SK-N-SH (cell line): ENCODE measurements around the gene DUS2. TPM values are rescaled to one million over a fixed set of nuclear protein-coding genes. Genes with fewer than 3 reads are reported as not detected.

ENCODE experiments used
- CTCF ChIA-PET: fragments of 300-600, 350-600 bp; formaldehyde crosslinking; extraction: SDS; loops from one replicate; lab custom pipeline; 2021; lab: Yijun Ruan, JAX
- POLR2A ChIA-PET: fragments of 350-600 bp; sonication (Branson Sonifier 250); formaldehyde crosslinking; extraction: SDS; loops from one replicate; lab custom pipeline; 2020; ENCODE audit warnings: antibody characterized with exemption, inconsistent platforms; lab: Yijun Ruan, JAX
- DNase-seq: peaks from one replicate; pipeline ENCODE4 v3.0.0; 2012
- H2AFZ ChIP-seq: fragments of 200-600 bp; sonication (generic); 2 replicates; pipeline ENCODE4 v1.8.1; 2016; ENCODE audit warnings: antibody characterized with exemption, mild to moderate bottlenecking, low read depth
- H3F3A ChIP-seq: fragments of 200-600 bp; sonication (generic); replicated peaks from 2 replicates; pipeline ENCODE3; 2016; ENCODE audit warnings: antibody characterized with exemption, mild to moderate bottlenecking; ENCODE audit not compliant: insufficient read depth
- H3K27ac ChIP-seq, 2 experiments: fragments of 200-500 bp in 1 of 2; fragments of 200-600 bp in 1 of 2; sonication (Bioruptor generic) in 1 of 2; sonication (generic), shearing (Covaris generic) in 1 of 2; 2 replicates each; pipeline versions ENCODE4 v1.5.1 to v1.6.1; 2014 to 2016; ENCODE audit warnings: low read depth in 2 of 2, inconsistent platforms in 1 of 2, low read length in 1 of 2, mild to moderate bottlenecking in 1 of 2, mixed read lengths in 1 of 2
- H3K27me3 ChIP-seq: fragments of 200-600 bp; sonication (generic), shearing (Covaris generic); 2 replicates; pipeline ENCODE4 v1.6.1; 2016; ENCODE audit warnings: mixed run types; ENCODE audit not compliant: insufficient read depth
- H3K36me3 ChIP-seq, 2 experiments: fragments of 200-500 bp in 1 of 2; fragments of 200-600 bp in 1 of 2; sonication (Bioruptor generic) in 1 of 2; sonication (generic) in 1 of 2; replicated peaks in 1 of 2; 2 replicates each; pipeline versions ENCODE3 to v1.5.1; 2014 to 2016; ENCODE audit warnings: low read length in 1 of 2, mild to moderate bottlenecking in 1 of 2; ENCODE audit not compliant: insufficient read depth in 2 of 2, control insufficient read depth in 1 of 2
- H3K4me1 ChIP-seq, 2 experiments: fragments of 200-500 bp in 1 of 2; fragments of 200-600 bp in 1 of 2; sonication (Bioruptor generic) in 1 of 2; sonication (generic), shearing (Covaris generic) in 1 of 2; 2 replicates each; pipeline versions ENCODE4 v1.5.1 to v1.6.1; 2014 to 2016; ENCODE audit warnings: low read depth in 1 of 2, low read length in 1 of 2, mixed run types in 1 of 2; ENCODE audit not compliant: insufficient read depth in 2 of 2, control insufficient read depth in 1 of 2
- H3K4me2 ChIP-seq: fragments of 200-600 bp; sonication (generic), shearing (Covaris generic); 2 replicates; pipeline ENCODE4 v1.6.1; 2017; ENCODE audit warnings: mixed run types
- H3K4me3 ChIP-seq, 2 experiments: fragments of 200-500 bp in 1 of 2; fragments of 200-600 bp in 1 of 2; sonication (Bioruptor generic) in 1 of 2; sonication (generic), shearing (Covaris generic) in 1 of 2; 2 replicates each; pipeline versions ENCODE4 v1.5.1 to v1.8.1; 2014 to 2016; ENCODE audit warnings: low read depth in 2 of 2, inconsistent platforms in 1 of 2, low read length in 1 of 2, mild to moderate bottlenecking in 1 of 2, mixed read lengths in 1 of 2, moderate library complexity in 1 of 2
- H3K79me2 ChIP-seq: fragments of 200-600 bp; sonication (generic); 2 replicates; pipeline ENCODE4 v1.8.1; 2017; ENCODE audit warnings: mild to moderate bottlenecking; ENCODE audit not compliant: insufficient read depth
- H3K9ac ChIP-seq: fragments of 200-600 bp; sonication (generic); 2 replicates; pipeline ENCODE4 v1.6.1; 2017; ENCODE audit warnings: mixed run types
- H3K9me2 ChIP-seq: fragments of 200-600 bp; sonication (generic); 2 replicates; pipeline ENCODE4 v1.6.1; 2017; ENCODE audit warnings: mixed run types
- H3K9me3 ChIP-seq: fragments of 200-600 bp; sonication (generic); 2 replicates; pipeline ENCODE4 v1.6.1; 2017; ENCODE audit warnings: mixed run types, mild to moderate bottlenecking, moderate library complexity
- H4K20me1 ChIP-seq: fragments of 200-600 bp; sonication (generic); 2 replicates; pipeline ENCODE4 v1.6.1; 2017; ENCODE audit warnings: mild to moderate bottlenecking, mixed run types; ENCODE audit not compliant: insufficient read depth
- CHD2 ChIP-seq: fragments of 150-350 bp; IDR thresholded peaks from 2 replicates; pipeline ENCODE4 v1.6.1; 2018; ENCODE audit warnings: low read length; ENCODE audit not compliant: partially characterized antibody
- FOXM1 ChIP-seq: IDR thresholded peaks from 2 replicates; pipeline ENCODE4 v1.4.0; 2012; ENCODE audit warnings: low read depth, mild to moderate bottlenecking
- GABPA ChIP-seq: IDR thresholded peaks from 2 replicates; pipeline ENCODE4 v1.4.0; 2012; ENCODE audit warnings: low read depth, mild to moderate bottlenecking
- GATA2 ChIP-seq: sonication (generic); formaldehyde crosslinking; IDR thresholded peaks from 2 replicates; pipeline ENCODE4 v1.5.0; 2020; ENCODE audit warnings: mild to moderate bottlenecking, missing genetic modification reagents
- IRF3 ChIP-seq: fragments of 150-350 bp; IDR thresholded peaks from 2 replicates; pipeline ENCODE4 v1.6.1; 2016; ENCODE audit warnings: mild to moderate bottlenecking, low read depth, low read length
- JUND ChIP-seq: IDR thresholded peaks from 2 replicates; pipeline ENCODE4 v1.4.0; 2012
- MAX ChIP-seq: IDR thresholded peaks from 2 replicates; pipeline ENCODE4 v1.4.0; 2012; ENCODE audit warnings: low read depth
- MXI1 ChIP-seq: IDR thresholded peaks from 2 replicates; pipeline ENCODE4 v1.6.1; 2012; ENCODE audit warnings: mild to moderate bottlenecking, low read depth, low read length, improper control_type of control experiment
- NFIC ChIP-seq: IDR thresholded peaks from 2 replicates; pipeline ENCODE4 v1.4.0; 2012; ENCODE audit warnings: borderline replicate concordance
- PBX3 ChIP-seq: IDR thresholded peaks from 2 replicates; pipeline ENCODE4; 2012
- SIN3A ChIP-seq: IDR thresholded peaks from 2 replicates; pipeline ENCODE4 v1.6.1; 2012; ENCODE audit warnings: low read depth, mild to moderate bottlenecking, low read length, moderate library complexity, borderline replicate concordance
- SMC3 ChIP-seq: IDR thresholded peaks from 2 replicates; pipeline ENCODE4 v1.6.1; 2012; ENCODE audit warnings: low read depth, low read length, improper control_type of control experiment
- TEAD4 ChIP-seq: IDR thresholded peaks from 2 replicates; pipeline ENCODE4 v1.4.0; 2012; ENCODE audit warnings: mild to moderate bottlenecking, borderline replicate concordance; ENCODE audit not compliant: insufficient read depth
- USF1 ChIP-seq: IDR thresholded peaks from 2 replicates; pipeline ENCODE4 v1.4.0; 2012; ENCODE audit warnings: low read depth, borderline replicate concordance
- USF2 ChIP-seq: fragments of 150-350 bp; IDR thresholded peaks from 2 replicates; pipeline ENCODE4 v1.6.1; 2017; ENCODE audit warnings: antibody characterized with exemption, low read length, low read depth, borderline replicate concordance
- YY1 ChIP-seq: IDR thresholded peaks from 2 replicates; pipeline ENCODE4 v1.4.0; 2012; ENCODE audit warnings: low read depth, mild to moderate bottlenecking
- WGBS: methylation state at CpG from one replicate; pipeline ENCODE4 v1.1.6; 2017; ENCODE audit warnings: low lambda C conversion rate; 5-methylcytosine and 5-hydroxymethylcytosine counted together
- polyA plus RNA-seq, 3 experiments: library from polyadenylated mRNA; depleted of rRNA; stranded (reverse); fragments of >200 nt; gene quantifications; 2 replicates each; pipeline ENCODE4 v1.2.3, GENCODE V29; 2012

The DUS2 gene
- polyA plus RNA-seq, 1 of the 3 experiments (the other 2 are of a cell fraction) = 16.1 TPM

- peaks cover 3% of the 10 kb centered on the region; the same call in 1 of the 2 replicates for H3K79me2 ChIP-seq
- H3K4me3 ChIP-seq = no peak overlapping the region
- H3F3A ChIP-seq = peaks cover 3% of the 10 kb centered on the region
- H3K9ac ChIP-seq = no peak overlapping the region
- 98% methylated on average over 2 of the region's 2 CpGs for WGBS
- H3K36me3 ChIP-seq = peaks cover 0 to 3% of the 10 kb centered on the region in 2 experiments
- no peak for DNase-seq
- CTCF ChIA-PET = interaction anchor here (1.7 to 2.1 kb wide), 2 partner anchors 8 to 32 kb away, joined by 4 to 7 read pairs; no protein-coding TSS in a partner anchor
- H3K9me2 ChIP-seq = no peaks in the 10 kb centered on the region
- no peaks in the 10 kb centered on the region for H3K27me3 ChIP-seq
- no peaks in the 10 kb centered on the region for H4K20me1 ChIP-seq
- no peak overlapping the region for H3K4me2 ChIP-seq
- H3K9me3 ChIP-seq = no peaks in the 10 kb centered on the region
- TF ChIP-seq SIN3A (no peak), YY1 (no peak)
- H3K27ac ChIP-seq = no peak overlapping the region
- H3K4me1 ChIP-seq = no peaks in the 10 kb centered on the region
- no peak overlapping the region for H2AFZ ChIP-seq
- POLR2A ChIA-PET = no interaction called here
These were observed 10.0 kb downstream of the DUS2 start for GRCh38 chr16:68033101-68033500.

- H3K9me2 ChIP-seq = no peaks in the 10 kb centered on the region
- no peaks in the 10 kb centered on the region for H3K27me3 ChIP-seq
- H3K9me3 ChIP-seq = no peaks in the 10 kb centered on the region
- H3K4me1 ChIP-seq = no peaks in the 10 kb centered on the region
- TF ChIP-seq USF1 (no peak), CHD2 (no peak), USF2 (no peak), TEAD4 (no peak), SMC3 (no peak), IRF3 (no peak), MXI1 (no peak), PBX3 (no peak), SIN3A (no peak), FOXM1 (no peak), GATA2 (CRISPR knock-in tag) (no peak), MAX (no peak), JUND (no peak), GABPA (no peak), NFIC (no peak)
- no peak overlapping the region for H3K9ac ChIP-seq
- H3K4me3 ChIP-seq = no peak overlapping the region
- WGBS = 95% methylated on average over 2 of the region's 2 CpGs
- no peaks in the 10 kb centered on the region for H4K20me1 ChIP-seq
- H3K79me2 ChIP-seq = no peaks in the 10 kb centered on the region
- peaks cover 0 to 3% of the 10 kb centered on the region in 2 experiments for H3K36me3 ChIP-seq
- CTCF ChIA-PET = interaction anchor here (0.7 to 1.2 kb wide), 2 partner anchors 40 to 514 kb away, joined by 3 to 4 read pairs; no protein-coding TSS in a partner anchor
- DNase-seq = no peak
- H3K4me2 ChIP-seq = no peak overlapping the region
- POLR2A ChIA-PET = no interaction called here
- H3K27ac ChIP-seq = no peak overlapping the region
- peaks cover 3% of the 10 kb centered on the region for H3F3A ChIP-seq
- no peak overlapping the region for H2AFZ ChIP-seq
These were observed 12.1 kb downstream of the DUS2 start for GRCh38 chr16:68035227-68035626.
